Activated CD4-positive, alpha-beta memory T cell treated with anti-CD3 and anti-CD28 coated beads, Interleukin-2, amount 10 ng/mL, durations not matched to agents 7 days and 5 days (primary cell): ENCODE results near the gene ABHD1. TPM values are rescaled to one million over a fixed set of nuclear protein-coding genes. Genes with fewer than 3 reads are reported as not detected.

ENCODE experiments used
- CTCF ChIA-PET: fragments of 350-600 bp; sonication (Branson Sonifier 250); formaldehyde crosslinking; loops from one replicate; lab custom pipeline; 2021; ENCODE audit warnings: antibody characterized with exemption, inconsistent platforms; lab: Charles Lee
- POLR2A ChIA-PET: fragments of 350-600 bp; sonication (Branson Sonifier 250); formaldehyde crosslinking; loops from one replicate; lab custom pipeline; 2021; ENCODE audit warnings: antibody characterized with exemption; lab: Charles Lee
- DNase-seq: peaks from one replicate; pipeline ENCODE4 v3.0.0-alpha.2; 2020
- H3K27ac Mint-ChIP-seq: one replicate; pipeline ENCODE4 v1.8.0; 2021; ENCODE audit warnings: mild to moderate bottlenecking, mixed read lengths
- H3K27me3 Mint-ChIP-seq: one replicate; pipeline ENCODE4 v1.8.0; 2021; ENCODE audit warnings: mixed read lengths
- H3K36me3 Mint-ChIP-seq: one replicate; pipeline ENCODE4 v1.8.0; 2021; ENCODE audit warnings: low read depth, mixed read lengths
- H3K4me1 Mint-ChIP-seq: one replicate; pipeline ENCODE4 v1.8.0; 2021; ENCODE audit warnings: mixed read lengths
- H3K4me3 Mint-ChIP-seq: one replicate; pipeline ENCODE4 v1.8.0; 2021; ENCODE audit warnings: mild to moderate bottlenecking, mixed read lengths
- H3K9me3 Mint-ChIP-seq: one replicate; pipeline ENCODE4 v1.8.0; 2021; ENCODE audit warnings: mixed read lengths
- total RNA-seq, 2 experiments: library from RNA; stranded (reverse); gene quantifications; one replicate each; pipeline ENCODE4 v1.2.3, GENCODE V29; 2021

The ABHD1 gene
- total RNA-seq, 2 experiments from 2014 or later = 0.13 to 0.20 TPM

DNA sequence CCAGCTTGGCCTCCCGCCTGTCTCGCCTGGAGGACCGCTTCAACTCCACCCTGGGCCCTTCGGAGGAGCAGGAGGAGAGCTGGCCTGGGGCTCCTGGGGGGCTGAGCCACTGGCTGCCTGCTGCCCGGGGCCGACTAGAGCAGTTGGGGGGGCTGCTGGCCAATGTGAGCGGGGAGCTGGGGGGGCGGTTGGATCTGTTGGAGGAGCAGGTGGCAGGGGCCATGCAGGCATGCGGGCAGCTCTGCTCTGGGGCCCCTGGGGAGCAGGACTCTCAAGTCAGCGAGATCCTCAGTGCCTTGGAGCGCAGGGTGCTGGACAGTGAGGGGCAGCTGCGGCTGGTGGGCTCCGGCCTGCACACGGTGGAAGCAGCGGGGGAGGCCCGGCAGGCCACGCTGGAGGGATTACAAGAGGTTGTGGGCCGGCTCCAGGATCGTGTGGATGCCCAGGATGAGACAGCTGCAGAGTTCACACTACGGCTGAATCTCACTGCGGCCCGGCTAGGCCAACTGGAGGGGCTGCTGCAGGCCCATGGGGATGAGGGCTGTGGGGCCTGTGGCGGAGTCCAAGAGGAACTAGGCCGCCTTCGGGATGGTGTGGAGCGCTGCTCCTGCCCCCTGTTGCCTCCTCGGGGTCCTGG is 40.7 kb upstream of the ABHD1 start:
- Mint-ChIP-seq H3K4me3 (no peak overlapping the region), H3K27me3 (peaks cover under 1% of the 10 kb centered on the region), H3K9me3 (no peaks in the 10 kb centered on the region), H3K27ac (peak overlapping the region; percentile 26), H3K4me1 (peaks cover 51% of the 10 kb centered on the region), H3K36me3 (no peaks in the 10 kb centered on the region)
- no peak for DNase-seq
- ChIA-PET POLR2A (interaction anchor here (0.7 to 11.8 kb wide), 7 partner anchors 9 to 121 kb away, joined by 3 to 125 read pairs (median 6); partner anchors contain the start of genes AGBL5, OST4 and PREB), CTCF (interaction anchor here (1.3 to 1.6 kb wide), 2 partner anchors 12 to 14 kb away, joined by 3 to 4 read pairs; partner anchors contain the start of gene OST4)

DNA sequence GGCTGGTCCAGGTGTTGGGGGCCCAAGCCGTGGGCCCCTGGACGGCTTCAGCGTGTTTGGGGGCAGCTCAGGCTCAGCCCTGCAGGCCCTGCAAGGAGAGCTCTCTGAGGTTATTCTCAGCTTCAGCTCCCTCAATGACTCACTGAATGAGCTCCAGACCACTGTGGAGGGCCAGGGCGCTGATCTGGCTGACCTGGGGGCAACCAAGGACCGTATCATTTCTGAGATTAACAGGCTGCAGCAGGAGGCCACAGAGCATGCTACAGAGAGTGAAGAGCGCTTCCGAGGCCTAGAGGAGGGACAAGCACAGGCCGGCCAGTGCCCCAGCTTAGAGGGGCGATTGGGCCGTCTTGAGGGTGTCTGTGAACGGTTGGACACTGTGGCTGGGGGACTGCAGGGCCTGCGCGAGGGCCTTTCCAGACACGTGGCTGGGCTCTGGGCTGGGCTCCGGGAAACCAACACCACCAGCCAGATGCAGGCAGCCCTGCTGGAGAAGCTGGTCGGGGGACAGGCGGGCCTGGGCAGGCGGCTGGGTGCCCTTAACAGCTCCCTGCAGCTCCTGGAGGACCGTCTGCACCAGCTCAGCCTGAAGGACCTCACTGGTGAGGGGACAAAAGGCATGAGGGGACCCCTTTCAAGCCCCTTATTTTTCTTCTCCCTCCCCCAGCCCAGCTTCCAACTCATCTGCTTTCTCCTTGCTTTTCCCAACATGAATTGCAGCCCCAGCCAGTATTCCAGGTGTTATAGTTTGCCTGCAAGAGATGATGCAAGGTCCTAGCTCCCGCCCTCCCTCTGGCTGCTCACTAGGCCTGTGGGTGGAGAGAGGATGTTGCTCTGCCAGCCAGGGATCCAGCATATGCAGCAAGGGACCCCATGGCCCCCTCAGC is 40.0 kb upstream of the ABHD1 start:
- no peak for DNase-seq
- ChIA-PET POLR2A (interaction anchor here (0.9 to 11.8 kb wide), 6 partner anchors 10 to 50 kb away, joined by 3 to 125 read pairs (median 10); partner anchors contain the start of genes AGBL5, OST4 and PREB), CTCF (interaction anchor here (1.0 to 2.4 kb wide), 4 partner anchors 12 to 197 kb away, joined by 3 to 8 read pairs (median 4); partner anchors contain the start of gene OST4)
- peak overlapping the region; percentile 61 for H3K27ac Mint-ChIP-seq
- H3K36me3 Mint-ChIP-seq = no peaks in the 10 kb centered on the region
- H3K27me3 Mint-ChIP-seq = no peaks in the 10 kb centered on the region
- no peaks in the 10 kb centered on the region for H3K9me3 Mint-ChIP-seq
- H3K4me1 Mint-ChIP-seq = peaks cover 52% of the 10 kb centered on the region
- H3K4me3 Mint-ChIP-seq = peak overlapping the region; percentile 21

DNA sequence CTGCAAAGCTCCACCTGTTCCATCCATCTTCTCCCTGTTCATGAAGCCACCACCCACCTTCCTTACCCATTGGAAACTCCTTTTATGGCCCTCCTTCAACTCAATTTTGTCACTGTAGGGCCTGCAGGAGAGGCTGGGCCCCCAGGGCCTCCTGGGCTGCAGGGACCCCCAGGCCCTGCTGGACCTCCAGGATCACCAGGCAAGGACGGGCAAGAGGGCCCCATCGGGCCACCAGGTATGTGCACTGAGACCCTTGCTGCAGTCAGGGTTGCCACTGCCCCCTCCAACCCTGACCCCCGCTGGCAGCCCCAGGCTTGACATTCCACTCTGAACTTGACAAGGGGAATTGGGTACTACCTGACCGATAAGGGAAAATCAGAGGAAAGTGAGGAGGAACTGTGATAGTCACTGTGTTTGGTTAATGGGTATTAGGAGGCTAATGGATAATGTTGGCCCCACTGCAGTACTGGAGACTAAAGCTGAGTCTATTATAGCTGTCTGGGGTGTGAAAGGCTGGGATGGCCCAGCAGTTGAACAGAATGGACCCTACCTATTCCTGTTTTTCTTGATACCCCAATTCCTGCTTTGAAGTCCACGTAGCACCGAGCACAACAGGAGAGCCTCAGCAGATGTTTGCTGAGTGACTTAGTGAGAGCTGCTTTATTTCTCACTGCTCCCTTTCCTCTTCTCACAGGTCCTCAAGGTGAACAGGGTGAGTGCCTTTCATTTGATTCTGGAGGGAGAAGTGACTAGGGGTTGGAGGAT is 39.1 kb upstream of the ABHD1 start:
- CTCF ChIA-PET = interaction anchor here (1.0 to 2.4 kb wide), 3 partner anchors 13 to 196 kb away, joined by 3 to 15 read pairs (median 8); partner anchors contain the start of genes AGBL5 and OST4
- H3K4me3 Mint-ChIP-seq = peak overlapping the region; percentile 66
- H3K36me3 Mint-ChIP-seq = no peaks in the 10 kb centered on the region
- H3K27ac Mint-ChIP-seq = peak overlapping the region; percentile 61
- POLR2A ChIA-PET = interaction anchor here (1.2 to 11.8 kb wide), 6 partner anchors 11 to 51 kb away, joined by 3 to 125 read pairs (median 6); partner anchors contain the start of genes ABHD1, AGBL5 and OST4
- H3K27me3 Mint-ChIP-seq = no peaks in the 10 kb centered on the region
- H3K4me1 Mint-ChIP-seq = peaks cover 52% of the 10 kb centered on the region
- no peaks in the 10 kb centered on the region for H3K9me3 Mint-ChIP-seq
- DNase-seq = no peak

DNA sequence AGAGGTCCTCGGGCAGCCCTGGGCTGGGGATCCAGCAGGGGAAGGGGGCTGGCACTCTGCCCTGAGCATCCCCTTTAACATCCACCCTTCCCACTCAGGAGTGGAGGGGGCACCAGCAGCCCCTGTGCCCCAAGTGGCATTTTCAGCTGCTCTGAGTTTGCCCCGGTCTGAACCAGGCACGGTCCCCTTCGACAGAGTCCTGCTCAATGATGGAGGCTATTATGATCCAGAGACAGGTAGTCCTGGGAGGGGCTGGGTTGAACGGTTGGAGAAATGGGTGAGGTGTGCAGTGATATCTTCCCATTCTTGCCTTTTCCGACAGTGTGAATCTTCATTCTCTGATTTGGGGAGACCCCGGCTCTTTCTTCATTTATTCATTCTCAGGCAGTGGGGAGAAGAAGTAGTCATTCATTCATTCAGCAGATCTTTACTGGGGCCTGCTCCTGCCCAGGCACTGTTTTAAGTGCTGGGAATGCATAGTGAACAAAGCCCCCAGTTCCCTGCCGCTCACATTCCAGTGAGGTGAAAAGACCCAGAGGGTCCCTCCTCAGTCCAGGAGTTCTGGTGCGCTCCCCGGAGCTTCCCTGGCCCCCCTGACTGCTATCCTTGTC is 38.4 kb upstream of the ABHD1 start:
- no peaks in the 10 kb centered on the region for H3K36me3 Mint-ChIP-seq
- no peaks in the 10 kb centered on the region for H3K9me3 Mint-ChIP-seq
- no peak for DNase-seq
- ChIA-PET CTCF (interaction anchor here (0.8 to 2.4 kb wide), 6 partner anchors 14 to 266 kb away, joined by 3 to 15 read pairs (median 4); partner anchors contain the start of genes AGBL5, OST4 and TMEM214), POLR2A (interaction anchor here (0.9 to 11.8 kb wide), 8 partner anchors 11 to 284 kb away, joined by 3 to 125 read pairs (median 4); partner anchors contain the start of genes ABHD1, AGBL5, EIF2B4 and OST4)
- peak overlapping the region; percentile 66 for H3K4me3 Mint-ChIP-seq
- no peaks in the 10 kb centered on the region for H3K27me3 Mint-ChIP-seq
- peaks cover 50% of the 10 kb centered on the region for H3K4me1 Mint-ChIP-seq
- H3K27ac Mint-ChIP-seq = peak overlapping the region; percentile 64

DNA sequence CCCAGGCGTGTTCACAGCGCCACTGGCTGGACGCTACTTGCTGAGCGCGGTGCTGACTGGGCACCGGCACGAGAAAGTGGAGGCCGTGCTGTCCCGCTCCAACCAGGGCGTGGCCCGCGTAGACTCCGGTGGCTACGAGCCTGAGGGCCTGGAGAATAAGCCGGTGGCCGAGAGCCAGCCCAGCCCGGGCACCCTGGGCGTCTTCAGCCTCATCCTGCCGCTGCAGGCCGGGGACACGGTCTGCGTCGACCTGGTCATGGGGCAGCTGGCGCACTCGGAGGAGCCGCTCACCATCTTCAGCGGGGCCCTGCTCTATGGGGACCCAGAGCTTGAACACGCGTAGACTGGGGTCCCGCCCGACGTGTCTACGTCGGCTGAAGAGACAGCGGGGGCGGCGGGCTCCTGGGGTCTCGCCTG is 37.9 kb upstream of the ABHD1 start:
- DNase-seq = peak; percentile 51
- Mint-ChIP-seq H3K27me3 (no peaks in the 10 kb centered on the region), H3K36me3 (no peaks in the 10 kb centered on the region), H3K4me1 (peaks cover 46% of the 10 kb centered on the region), H3K27ac (peak overlapping the region; percentile 64), H3K9me3 (no peaks in the 10 kb centered on the region), H3K4me3 (peak overlapping the region; percentile 66)
- CTCF ChIA-PET = interaction anchor here (0.8 to 2.4 kb wide), 5 partner anchors 14 to 265 kb away, joined by 3 to 15 read pairs (median 5); partner anchors contain the start of genes AGBL5, OST4 and TMEM214
- POLR2A ChIA-PET = interaction anchor here (0.9 to 11.8 kb wide), 9 partner anchors 10 to 284 kb away, joined by 3 to 125 read pairs (median 5); partner anchors contain the start of genes ABHD1, AGBL5, EIF2B4 and OST4

DNA sequence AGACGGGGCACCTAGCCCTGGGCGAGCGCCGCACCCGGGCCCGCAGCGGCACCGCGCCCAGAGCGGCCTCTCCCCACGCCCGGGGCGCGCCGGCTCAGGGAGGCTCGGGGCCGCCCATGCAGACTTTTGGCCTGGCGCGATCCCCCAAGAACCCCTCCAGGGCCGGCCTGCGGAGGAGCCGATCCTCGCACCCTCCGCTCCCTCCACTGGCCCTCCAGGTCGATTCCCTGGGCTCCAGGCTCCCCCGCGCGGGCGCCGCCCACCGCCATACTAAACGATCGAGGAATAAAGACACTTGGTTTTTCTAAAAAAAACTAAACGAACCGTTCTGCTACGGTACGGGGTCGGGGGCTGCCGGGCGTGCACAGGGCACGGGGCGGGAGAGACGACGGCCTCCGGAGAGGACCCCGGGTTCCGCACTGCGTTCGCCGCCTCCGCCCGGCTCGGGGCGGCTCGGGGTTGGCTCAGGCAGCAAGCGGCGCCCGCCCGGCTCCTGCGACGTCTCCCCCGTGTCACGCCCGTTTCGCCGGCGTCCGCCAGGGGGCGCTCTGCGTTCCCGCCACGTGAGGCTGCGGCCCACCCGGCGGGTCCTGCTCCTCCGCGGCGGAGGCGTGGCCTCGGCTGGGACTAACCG is 37.4 kb upstream of the ABHD1 start:
- H3K4me1 Mint-ChIP-seq = peaks cover 41% of the 10 kb centered on the region
- POLR2A ChIA-PET = interaction anchor here (1.1 to 11.8 kb wide), 6 partner anchors 10 to 283 kb away, joined by 3 to 125 read pairs (median 6); partner anchors contain the start of genes AGBL5, EIF2B4 and OST4
- peak overlapping the region; percentile 79 for H3K4me3 Mint-ChIP-seq
- peak; percentile 98 for DNase-seq
- no peaks in the 10 kb centered on the region for H3K36me3 Mint-ChIP-seq
- CTCF ChIA-PET = interaction anchor here (1.0 to 2.7 kb wide), 9 partner anchors 10 to 194 kb away, joined by 3 to 15 read pairs (median 5); partner anchors contain the start of genes AGBL5, OST4 and TMEM214
- H3K27ac Mint-ChIP-seq = peak overlapping the region; percentile 80
- H3K27me3 Mint-ChIP-seq = no peaks in the 10 kb centered on the region
- H3K9me3 Mint-ChIP-seq = no peaks in the 10 kb centered on the region

DNA sequence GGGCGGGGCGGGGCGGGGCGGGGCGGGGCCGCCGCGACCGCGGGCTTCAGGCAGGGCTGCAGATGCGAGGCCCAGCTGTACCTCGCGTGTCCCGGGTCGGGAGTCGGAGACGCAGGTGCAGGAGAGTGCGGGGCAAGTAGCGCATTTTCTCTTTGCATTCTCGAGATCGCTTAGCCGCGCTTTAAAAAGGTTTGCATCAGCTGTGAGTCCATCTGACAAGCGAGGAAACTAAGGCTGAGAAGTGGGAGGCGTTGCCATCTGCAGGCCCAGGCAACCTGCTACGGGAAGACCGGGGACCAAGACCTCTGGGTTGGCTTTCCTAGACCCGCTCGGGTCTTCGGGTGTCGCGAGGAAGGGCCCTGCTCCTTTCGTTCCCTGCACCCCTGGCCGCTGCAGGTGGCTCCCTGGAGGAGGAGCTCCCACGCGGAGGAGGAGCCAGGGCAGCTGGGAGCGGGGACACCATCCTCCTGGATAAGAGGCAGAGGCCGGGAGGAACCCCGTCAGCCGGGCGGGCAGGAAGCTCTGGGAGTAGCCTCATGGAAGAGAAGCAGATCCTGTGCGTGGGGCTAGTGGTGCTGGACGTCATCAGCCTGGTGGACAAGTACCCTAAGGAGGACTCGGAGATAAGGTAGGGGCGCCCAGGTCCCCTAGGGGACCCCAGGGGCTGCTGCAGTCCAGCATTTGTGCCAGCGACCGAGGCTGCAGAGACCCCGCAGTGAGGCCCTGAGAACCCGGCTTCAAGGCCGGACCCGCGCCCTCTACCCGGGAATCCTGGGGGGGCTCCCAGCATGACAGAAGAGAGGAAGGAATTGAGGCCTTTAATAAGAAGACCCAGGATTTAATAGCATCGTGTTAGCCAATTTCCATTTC is 36.7 kb upstream of the ABHD1 start, which contains the start of gene KHK:
TSS of gene KHK (plus strand) at position 49 of the 870 bp plus-strand sequence. CDS start at position 537, 488 bp downstream.
- POLR2A ChIA-PET = interaction anchor here (2.3 to 11.8 kb wide), 4 partner anchors 13 to 47 kb away, joined by 7 to 125 read pairs (median 60); partner anchors contain the start of genes AGBL5, OST4 and PREB
- peak; percentile 37 for DNase-seq
- no peaks in the 10 kb centered on the region for H3K9me3 Mint-ChIP-seq
- peaks cover 35% of the 10 kb centered on the region for H3K4me1 Mint-ChIP-seq
- CTCF ChIA-PET = interaction anchor here (0.7 to 2.7 kb wide), 11 partner anchors 10 to 757 kb away, joined by 3 to 10 read pairs (median 4); partner anchors contain the start of genes ATRAID, OST4 and SLC5A6
- H3K4me3 Mint-ChIP-seq = peak within 1 kb of the TSS; percentile 79
- H3K27me3 Mint-ChIP-seq = no peaks in the 10 kb centered on the region
- peak within 1 kb of the TSS; percentile 80 for H3K27ac Mint-ChIP-seq
- H3K36me3 Mint-ChIP-seq = no peaks in the 10 kb centered on the region

DNA sequence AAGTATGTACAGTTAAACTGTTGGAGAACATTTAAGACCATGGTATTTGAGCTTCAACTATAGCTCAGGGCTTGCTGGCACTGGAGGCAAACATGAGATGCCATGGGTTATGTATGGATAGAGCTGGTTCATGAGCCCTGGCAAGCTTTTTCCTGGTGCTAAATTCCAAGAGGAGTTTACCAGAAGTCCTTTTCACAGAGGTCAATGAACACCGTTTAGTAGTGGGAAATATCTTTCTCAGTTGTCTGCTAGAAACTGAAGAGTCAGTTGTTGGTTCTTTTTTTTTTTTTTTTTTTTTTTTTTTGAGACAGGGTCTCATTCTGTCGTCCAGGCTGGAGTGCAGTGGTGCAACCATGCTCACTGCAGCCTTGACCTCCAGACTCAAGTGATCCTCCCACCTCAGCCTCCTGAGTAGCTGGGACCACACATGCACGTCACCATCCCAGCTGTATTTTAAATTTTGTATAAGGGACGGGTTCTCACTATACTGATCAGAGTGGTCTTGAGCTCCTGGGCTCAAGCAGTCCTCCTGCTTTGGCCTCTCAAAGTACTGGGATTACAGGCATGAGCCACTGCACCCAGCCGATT is 35.7 kb upstream of the ABHD1 start:
- POLR2A ChIA-PET = interaction anchor here (2.3 to 11.8 kb wide), 4 partner anchors 14 to 46 kb away, joined by 7 to 125 read pairs (median 60); partner anchors contain the start of genes AGBL5, OST4 and PREB

DNA sequence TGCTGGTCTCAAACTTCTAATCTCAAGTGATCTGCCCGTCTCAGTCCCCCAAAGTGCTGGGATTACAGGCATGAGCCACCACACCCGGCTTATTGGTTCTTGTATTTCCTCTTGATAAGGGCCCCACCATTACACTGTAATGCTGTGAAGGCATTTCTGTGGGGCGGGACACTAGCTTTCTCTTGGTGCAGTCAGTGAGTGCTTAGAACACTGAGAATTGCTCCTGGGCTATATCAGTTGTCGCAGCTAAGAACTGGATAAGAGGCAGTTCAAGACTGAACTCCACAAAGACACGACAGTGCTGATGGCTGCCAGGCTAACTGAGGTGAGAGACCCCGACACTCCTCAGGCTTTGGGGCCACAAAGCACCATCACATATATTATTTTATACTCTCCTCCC is 35.0 kb upstream of the ABHD1 start:
- Mint-ChIP-seq H3K27me3 (no peaks in the 10 kb centered on the region), H3K9me3 (no peaks in the 10 kb centered on the region), H3K27ac (no peak overlapping the region), H3K36me3 (no peaks in the 10 kb centered on the region), H3K4me1 (peaks cover 31% of the 10 kb centered on the region), H3K4me3 (no peak overlapping the region)
- DNase-seq = no peak
- POLR2A ChIA-PET = interaction anchor here (2.3 to 11.8 kb wide), 3 partner anchors 15 to 45 kb away, joined by 14 to 125 read pairs (median 107); partner anchors contain the start of genes AGBL5, OST4 and PREB
- CTCF ChIA-PET = interaction anchor here (1.1 to 2.7 kb wide), 4 partner anchors 8 to 215 kb away, joined by 4 to 10 read pairs (median 6); partner anchors contain the start of gene OST4

More for the DNA sequence above, 35.7 kb upstream of the ABHD1 start:
- no peaks in the 10 kb centered on the region for H3K36me3 Mint-ChIP-seq
- CTCF ChIA-PET = interaction anchor here (0.7 to 2.7 kb wide), 9 partner anchors 9 to 758 kb away, joined by 3 to 10 read pairs (median 4); partner anchors contain the start of genes ATRAID, OST4 and SLC5A6
- DNase-seq = no peak
- no peaks in the 10 kb centered on the region for H3K9me3 Mint-ChIP-seq
- no peak overlapping the region for H3K4me3 Mint-ChIP-seq
- H3K27ac Mint-ChIP-seq = no peak overlapping the region
- peaks cover 32% of the 10 kb centered on the region for H3K4me1 Mint-ChIP-seq
- H3K27me3 Mint-ChIP-seq = no peaks in the 10 kb centered on the region
